Astrocyte (in vitro differentiated cells and primary cell): ENCODE results near the gene BBIP1.

Source experiments
- CTCF ChIP-seq: IDR thresholded peaks from 2 replicates; pipeline ENCODE4 v1.5.1; 2011; ENCODE audit warnings: low read depth, mild to moderate bottlenecking, inconsistent platforms, low read length, moderate library complexity; ENCODE audit not compliant: insufficient read depth
- EZH2 ChIP-seq: IDR thresholded peaks from 2 replicates; pipeline ENCODE4 v1.6.1; 2012; ENCODE audit warnings: mild to moderate bottlenecking, low read length, inconsistent platforms; ENCODE audit not compliant: insufficient read depth

DNA sequence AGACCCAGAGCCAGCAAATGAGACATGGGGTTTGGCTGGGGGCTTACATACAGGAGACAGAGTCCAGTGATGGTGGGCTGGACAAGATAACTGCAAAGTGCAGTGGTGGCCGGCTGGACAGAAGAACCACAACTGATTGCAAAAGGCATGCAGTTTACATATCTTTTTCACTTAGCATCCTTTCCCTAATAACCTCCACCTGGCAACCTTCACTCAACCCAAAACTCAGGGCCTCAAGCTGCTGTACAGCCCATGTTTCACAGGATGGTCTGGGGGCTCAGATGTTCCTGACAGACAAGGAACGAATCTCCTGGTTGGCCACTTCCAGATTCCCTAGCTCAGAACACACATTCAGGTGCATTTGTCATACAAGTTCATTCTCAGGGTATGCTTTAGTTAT, 55.0 kb downstream of the BBIP1 start:
- no peak for TF ChIP-seq CTCF
- no peak for TF ChIP-seq EZH2
